IMR-90 (cell line): Measurements from ENCODE around the gene DENND5A. TPM values are rescaled to one million over a fixed set of nuclear protein-coding genes. Genes with fewer than 3 reads are reported as not detected.
A peak's percentile ranks its signal among the peaks of the same experiment; 100 is the strongest.

Experiments
- ATAC-seq: fragments of 200-7000 bp; cut with Tn5 transposase; 2 replicates; pipeline ENCODE4 v1.9.1; 2020; ENCODE audit warnings: low read depth, mild to moderate bottlenecking, moderate library complexity
- BruUV-seq: library from RNA; stranded (reverse); fragments of 400-500 nt; replicated peaks from 2 replicates; lab custom pipeline; 2021; lab: Mats Ljungman, UMichigan
- CTCF ChIA-PET: fragments of 300-600 bp; formaldehyde crosslinking; extraction: SDS; loops from one replicate; lab custom pipeline; 2021; ENCODE audit warnings: antibody characterized with exemption; lab: Yijun Ruan, JAX
- POLR2A ChIA-PET: fragments of 300-600 bp; sonication (Branson Sonifier 250); formaldehyde crosslinking; loops from one replicate; lab custom pipeline; 2022; ENCODE audit warnings: antibody characterized with exemption; ENCODE audit not compliant: unreplicated experiment; lab: Charles Lee
- DNase-seq: peaks from one replicate; pipeline ENCODE4 v3.0.0; 2013
- H2AFZ ChIP-seq: replicated peaks from 2 replicates; pipeline ENCODE3; 2013; ENCODE audit warnings: low read length, mild to moderate bottlenecking; ENCODE audit not compliant: poor library complexity
- H2AK5ac ChIP-seq: 2 replicates; pipeline ENCODE4 v1.6.1; 2013; ENCODE audit warnings: low read depth, low read length, inconsistent platforms
- H2AK9ac ChIP-seq: replicated peaks from 2 replicates; pipeline ENCODE3; 2013; ENCODE audit warnings: mild to moderate bottlenecking, low read depth, low read length, moderate library complexity; ENCODE audit not compliant: poor library complexity
- H2BK120ac ChIP-seq: 2 replicates; pipeline ENCODE4 v1.6.1; 2013; ENCODE audit warnings: low read depth, low read length, inconsistent platforms
- H2BK15ac ChIP-seq: 3 replicates; pipeline ENCODE4 v1.6.1; 2013; ENCODE audit warnings: low read depth, low read length, inconsistent platforms
- H2BK20ac ChIP-seq: 2 replicates; pipeline ENCODE4 v1.6.1; 2013; ENCODE audit warnings: low read depth, mild to moderate bottlenecking, inconsistent platforms, low read length, moderate library complexity
- H2BK5ac ChIP-seq: 2 replicates; pipeline ENCODE4 v1.6.1; 2013; ENCODE audit warnings: mild to moderate bottlenecking, low read depth, low read length, inconsistent platforms; ENCODE audit not compliant: poor library complexity, severe bottlenecking
- H3K14ac ChIP-seq: replicated peaks from 2 replicates; pipeline ENCODE4 v1.6.1; 2013; ENCODE audit warnings: low read depth, low read length, inconsistent platforms
- H3K18ac ChIP-seq: 2 replicates; pipeline ENCODE4 v1.6.1; 2013; ENCODE audit warnings: low read depth, low read length, control low read depth
- H3K23ac ChIP-seq: 2 replicates; pipeline ENCODE4 v1.6.1; 2013; ENCODE audit warnings: low read depth, low read length, inconsistent platforms
- H3K27ac ChIP-seq: 2 replicates; pipeline ENCODE4 v1.5.1; 2013; ENCODE audit warnings: mild to moderate bottlenecking, control low read depth, low read length; ENCODE audit not compliant: insufficient read depth
- H3K27me3 ChIP-seq: 2 replicates; pipeline ENCODE4 v1.6.1; 2013; ENCODE audit warnings: low read length; ENCODE audit not compliant: control insufficient read depth, insufficient read depth
- H3K36me3 ChIP-seq: 2 replicates; pipeline ENCODE4 v1.6.1; 2013; ENCODE audit warnings: low read length, mixed read lengths; ENCODE audit not compliant: control insufficient read depth, insufficient read depth
- H3K4ac ChIP-seq: 2 replicates; pipeline ENCODE4 v1.6.1; 2013; ENCODE audit warnings: low read depth, low read length, inconsistent platforms
- H3K4me1 ChIP-seq: 2 replicates; pipeline ENCODE4 v1.6.1; 2013; ENCODE audit warnings: low read length, mixed read lengths; ENCODE audit not compliant: control insufficient read depth, insufficient read depth
- H3K4me2 ChIP-seq: 2 replicates; pipeline ENCODE4 v1.6.1; 2013; ENCODE audit warnings: low read depth, mild to moderate bottlenecking, control low read depth, low read length, moderate library complexity
- H3K4me3 ChIP-seq: 2 replicates; pipeline ENCODE4 v1.5.1; 2013; ENCODE audit warnings: low read depth, mild to moderate bottlenecking, control low read depth, low read length, moderate library complexity; ENCODE audit not compliant: insufficient read depth
- H3K56ac ChIP-seq: 2 replicates; pipeline ENCODE4 v1.6.1; 2013; ENCODE audit warnings: low read length, inconsistent platforms; ENCODE audit not compliant: insufficient read depth; ENCODE audit errors: extremely low read depth
- H3K79me1 ChIP-seq, 2 experiments: 2 replicates each; pipeline ENCODE4 v1.6.1; 2013; ENCODE audit warnings: low read length in 2 of 2, inconsistent platforms in 1 of 2, low read depth in 1 of 2
- H3K9ac ChIP-seq: 2 replicates; pipeline ENCODE4 v1.6.1; 2013; ENCODE audit warnings: low read depth, low read length, control low read depth
- H3K9me1 ChIP-seq: 2 replicates; pipeline ENCODE4 v1.6.1; 2013; ENCODE audit warnings: low read length, inconsistent platforms; ENCODE audit not compliant: insufficient read depth
- H3K9me3 ChIP-seq: 2 replicates; pipeline ENCODE4 v1.6.1; 2013; ENCODE audit warnings: low read length; ENCODE audit not compliant: control insufficient read depth, insufficient read depth
- H4K20me1 ChIP-seq: 2 replicates; pipeline ENCODE4 v1.6.1; 2013; ENCODE audit warnings: low read length, inconsistent platforms; ENCODE audit not compliant: insufficient read depth
- H4K5ac ChIP-seq: 2 replicates; pipeline ENCODE4 v1.6.1; 2013; ENCODE audit warnings: mild to moderate bottlenecking, low read depth, low read length, control low read depth
- H4K8ac ChIP-seq, 2 experiments: 2 replicates each; pipeline ENCODE4 v1.6.1; 2013; ENCODE audit warnings: low read depth in 2 of 2, low read length in 2 of 2, control low read depth in 1 of 2, inconsistent platforms in 1 of 2
- H4K91ac ChIP-seq: 2 replicates; pipeline ENCODE4 v1.6.1; 2013; ENCODE audit warnings: low read depth, low read length, inconsistent platforms; ENCODE audit not compliant: insufficient read depth
- BHLHE40 ChIP-seq: fragments of 150-350 bp; IDR thresholded peaks from 2 replicates; pipeline ENCODE4 v1.6.1; 2016; ENCODE audit warnings: mild to moderate bottlenecking, low read depth, low read length
- CEBPB ChIP-seq: IDR thresholded peaks from 2 replicates; pipeline ENCODE4 v1.6.1; 2012; ENCODE audit warnings: low read depth, low read length, improper control_type of control experiment
- CHD1 ChIP-seq: IDR thresholded peaks from 2 replicates; pipeline ENCODE4 v1.6.1; 2012; ENCODE audit warnings: low read depth, low read length, improper control_type of control experiment
- CTCF ChIP-seq: conservative IDR thresholded peaks from 2 replicates; pipeline ENCODE4 v1.5.1; 2012; ENCODE audit warnings: mild to moderate bottlenecking, low read depth, low read length, improper control_type of control experiment
- ELK1 ChIP-seq: fragments of 150-350 bp; IDR thresholded peaks from 2 replicates; pipeline ENCODE4 v1.6.1; 2016; ENCODE audit warnings: low read depth, mild to moderate bottlenecking, low read length, moderate library complexity, borderline replicate concordance
- FOS ChIP-seq: fragments of 150-350 bp; IDR thresholded peaks from 2 replicates; pipeline ENCODE4 v1.6.1; 2016; ENCODE audit warnings: low read depth, low read length
- MAFK ChIP-seq: IDR thresholded peaks from 2 replicates; pipeline ENCODE4 v1.6.1; 2012; ENCODE audit warnings: low read depth, low read length, improper control_type of control experiment
- MAZ ChIP-seq: IDR thresholded peaks from 2 replicates; pipeline ENCODE4 v1.6.1; 2012; ENCODE audit warnings: low read depth, mild to moderate bottlenecking, low read length, improper control_type of control experiment, moderate library complexity, borderline replicate concordance
- MXI1 ChIP-seq: IDR thresholded peaks from 2 replicates; pipeline ENCODE4 v1.6.1; 2012; ENCODE audit warnings: low read depth, mild to moderate bottlenecking, low read length, moderate library complexity, borderline replicate concordance
- NFE2L2 ChIP-seq: fragments of 150-350 bp; IDR thresholded peaks from 2 replicates; pipeline ENCODE4 v1.6.1; 2016; ENCODE audit warnings: low read depth, mild to moderate bottlenecking, low read length
- POLR2A ChIP-seq: IDR thresholded peaks from 2 replicates; pipeline ENCODE4 v1.6.1; 2012; ENCODE audit warnings: mild to moderate bottlenecking, low read depth, low read length
- RAD21 ChIP-seq: IDR thresholded peaks from 2 replicates; pipeline ENCODE4 v1.6.1; 2012; ENCODE audit warnings: low read length, improper control_type of control experiment
- RCOR1 ChIP-seq: IDR thresholded peaks from 2 replicates; pipeline ENCODE4 v1.6.1; 2012; ENCODE audit warnings: mild to moderate bottlenecking, low read length, improper control_type of control experiment; ENCODE audit not compliant: insufficient replicate concordance
- RFX5 ChIP-seq: IDR thresholded peaks from 2 replicates; pipeline ENCODE4 v1.8.0; 2012; ENCODE audit warnings: low read depth, mild to moderate bottlenecking, low read length, moderate library complexity
- SMC3 ChIP-seq: fragments of 150-350 bp; IDR thresholded peaks from 2 replicates; pipeline ENCODE4 v1.6.1; 2016; ENCODE audit warnings: low read depth, mild to moderate bottlenecking, antibody characterized with exemption, low read length, moderate library complexity
- USF2 ChIP-seq: fragments of 150-350 bp; IDR thresholded peaks from 2 replicates; pipeline ENCODE4 v1.6.1; 2017; ENCODE audit warnings: mild to moderate bottlenecking, antibody characterized with exemption, low read length, low read depth
- WGBS, 2 experiments: methylation state at CpG; one replicate each; pipeline versions ENCODE4 v1.1.5 to v1.1.7; 2013; ENCODE audit warnings: missing lambda C conversion rate in 2 of 2; ENCODE audit not compliant: insufficient read length in 1 of 2; ENCODE audit errors: extremely low coverage in 2 of 2; 5-methylcytosine and 5-hydroxymethylcytosine counted together
- dilution Hi-C: fragments of 300-500 bp; cut with HindIII; formaldehyde crosslinking; loops from one replicate; pipeline ENCODE4 v1.14.3; 2018; ENCODE audit warnings: low sequenced_read_pairs; ENCODE audit not compliant: unreplicated experiment
- in situ Hi-C: fragments of 300-500 bp; cut with MboI; formaldehyde crosslinking; loops from 3 replicates; pipeline ENCODE4 v1.14.3; 2019; ENCODE audit warnings: low sequenced_read_pairs, inconsistent platforms, mixed read lengths
- intact Hi-C: fragments of 100-400 bp; cut with micrococcal nuclease; formaldehyde crosslinking; loops from 2 replicates; pipeline ENCODE4 v1.10.0; 2022
- polyA plus RNA-seq, 3 experiments: library from polyadenylated mRNA; depleted of rRNA; stranded (reverse); fragments of >200 nt; gene quantifications; 2 replicates each; pipeline ENCODE4 v1.2.3, GENCODE V29; 2012; ENCODE audit warnings: low replicate concordance in 1 of 3
- total RNA-seq: library from RNA; depleted of rRNA; stranded (reverse); fragments of >200 nt; gene quantifications from 2 replicates; pipeline ENCODE4 v1.2.3, GENCODE V29; 2012

DENND5A gene
- total and polyA plus RNA-seq, 2 of the 4 experiments (the other 2 are of a cell fraction): 179 to 192 TPM

- Histone ChIP-seq H2BK15ac (no peak overlapping the region), H2AK5ac (peak overlapping the region; percentile 58; the same call in 1 of the 2 replicates), H2AFZ (no peak overlapping the region), H2AK9ac (no peak overlapping the region), H3K4me3 (no peak overlapping the region), H3K4ac (peak overlapping the region; percentile 32), H4K8ac (no peak overlapping the region), H3K4me1 (peaks cover 7% of the 10 kb centered on the region; the same call in 1 of the 2 replicates), H3K14ac (peak overlapping the region; percentile 4; the same call in 1 of the 2 replicates), H3K56ac (no peak overlapping the region), H3K9me3 (no peaks in the 10 kb centered on the region), H2BK5ac (peak overlapping the region; percentile 83), H2BK20ac (peak overlapping the region; percentile 73; the same call in 1 of the 2 replicates), H3K18ac (no peak overlapping the region), H2BK120ac (no peak overlapping the region), H3K4me2 (no peak overlapping the region), H3K9me1 (peaks cover 25% of the 10 kb centered on the region), H3K36me3 (peaks cover 44% of the 10 kb centered on the region), H4K5ac (no peak overlapping the region), H4K20me1 (no peaks in the 10 kb centered on the region; the same call in 1 of the 2 replicates), H4K91ac (no peak overlapping the region), H3K27ac (no peak overlapping the region), H3K27me3 (no peaks in the 10 kb centered on the region), H3K23ac (peak overlapping the region; percentile 93), H3K9ac (no peak overlapping the region), H3K79me1 (peaks cover 30 to 64% of the 10 kb centered on the region in 2 experiments)
- no peak for DNase-seq
- WGBS, 2 experiments: no CpG with 5 or more reads among the region's 2 CpGs
- in situ Hi-C loops (no loop called here), dilution Hi-C loops (no loop called here), intact Hi-C loops (loop anchor here (5.0 kb wide), 1 partner anchor 111 kb away; no protein-coding TSS in a partner anchor)
- no peak for ATAC-seq
- TF ChIP-seq SMC3: no peak
- TF ChIP-seq CTCF: no peak
- TF ChIP-seq FOS: no peak
- no peak for TF ChIP-seq MAZ
- TF ChIP-seq MXI1: no peak
- TF ChIP-seq RCOR1: no peak
- TF ChIP-seq POLR2A: no peak
- TF ChIP-seq CEBPB: no peak
- no peak for TF ChIP-seq MAFK
- no peak for TF ChIP-seq ELK1
- TF ChIP-seq RFX5: no peak
- TF ChIP-seq CHD1: no peak
- no peak for TF ChIP-seq NFE2L2
- TF ChIP-seq RAD21: no peak
- TF ChIP-seq BHLHE40: no peak
- TF ChIP-seq USF2: no peak
- CTCF ChIA-PET: interaction anchor here (2.6 kb wide), 1 partner anchor 14 kb away, joined by 9 read pairs; no protein-coding TSS in a partner anchor
- POLR2A ChIA-PET: interaction anchor here (1.0 kb wide), 1 partner anchor 114 kb away, joined by 4 read pairs; the partner anchor contains the start of gene DENND5A
- no TSS peak for BruUV-seq
These were observed 113.5 kb downstream of the DENND5A start for GRCh38 chr11:9151631-9152030.
